Neuronal stem cell (in vitro differentiated cells): ENCODE measurements around the gene PEAK3.

Experiments
- DNase-seq: peaks from one replicate; pipeline ENCODE4 v3.0.0-alpha.2; 2013; ENCODE audit warnings: low spot score
- H2AFZ ChIP-seq: one replicate; pipeline ENCODE4 v1.6.1; 2013; ENCODE audit warnings: mild to moderate bottlenecking, low read length, inconsistent platforms
- H2AK5ac ChIP-seq: 2 replicates; pipeline ENCODE4 v1.6.1; 2013; ENCODE audit warnings: low read depth, mild to moderate bottlenecking, inconsistent platforms, low read length, moderate library complexity, mixed read lengths
- H2BK120ac ChIP-seq: 2 replicates; pipeline ENCODE4 v1.6.1; 2013; ENCODE audit warnings: low read depth, mild to moderate bottlenecking, inconsistent platforms, low read length, moderate library complexity, mixed read lengths
- H2BK12ac ChIP-seq: one replicate; pipeline ENCODE4 v1.6.1; 2013; ENCODE audit warnings: low read length, inconsistent platforms
- H2BK15ac ChIP-seq: 2 replicates; pipeline ENCODE4 v1.6.1; 2013; ENCODE audit warnings: mild to moderate bottlenecking, low read length, inconsistent platforms, mixed read lengths
- H2BK5ac ChIP-seq: one replicate; pipeline ENCODE4 v1.6.1; 2013; ENCODE audit warnings: inconsistent platforms, mild to moderate bottlenecking, low read length, moderate library complexity
- H3K14ac ChIP-seq: one replicate; pipeline ENCODE4 v1.6.1; 2013; ENCODE audit warnings: low read length, inconsistent platforms
- H3K18ac ChIP-seq: 2 replicates; pipeline ENCODE4 v1.6.1; 2013; ENCODE audit warnings: low read length, inconsistent platforms
- H3K23ac ChIP-seq: 2 replicates; pipeline ENCODE4 v1.6.1; 2013; ENCODE audit warnings: low read depth, mild to moderate bottlenecking, mixed read lengths, low read length, inconsistent platforms; ENCODE audit not compliant: poor library complexity
- H3K27ac ChIP-seq: replicated peaks from 3 replicates; pipeline ENCODE4 v1.5.1; 2013; ENCODE audit warnings: low read length, inconsistent platforms
- H3K27me3 ChIP-seq, 3 experiments: 2 replicates each; pipeline ENCODE4 v1.6.1; 2013; ENCODE audit warnings: low read length in 3 of 3, mild to moderate bottlenecking in 2 of 3, inconsistent platforms in 1 of 3, low read depth in 1 of 3, mixed read lengths in 1 of 3, moderate library complexity in 1 of 3; ENCODE audit not compliant: control insufficient read depth in 3 of 3, insufficient read depth in 3 of 3
- H3K36me3 ChIP-seq, 2 donors: replicated peaks in 1 of 2; 2 replicates each; pipeline ENCODE4 v1.6.1; 2013; ENCODE audit warnings: low read length in 2 of 2; ENCODE audit not compliant: control insufficient read depth in 2 of 2, insufficient read depth in 2 of 2
- H3K4ac ChIP-seq: 2 replicates; pipeline ENCODE4 v1.6.1; 2013; ENCODE audit warnings: inconsistent platforms, mild to moderate bottlenecking, low read length, moderate library complexity
- H3K4me1 ChIP-seq, 2 donors: 1 replicate in 1 of 2; 2 replicates in 1 of 2; pipeline ENCODE4 v1.6.1; 2013; ENCODE audit warnings: low read length in 2 of 2, low read depth in 1 of 2; ENCODE audit not compliant: control insufficient read depth in 2 of 2, insufficient read depth in 1 of 2
- H3K4me2 ChIP-seq: one replicate; pipeline ENCODE4 v1.6.1; 2013; ENCODE audit warnings: mild to moderate bottlenecking, low read length, inconsistent platforms; ENCODE audit not compliant: insufficient read depth, poor library complexity, severe bottlenecking
- H3K4me3 ChIP-seq, 2 donors: 2 replicates each; pipeline ENCODE4 v1.5.1; 2013; ENCODE audit warnings: low read length in 2 of 2, mild to moderate bottlenecking in 2 of 2, inconsistent platforms in 1 of 2, moderate library complexity in 1 of 2
- H3K79me1 ChIP-seq: one replicate; pipeline ENCODE4 v1.6.1; 2013; ENCODE audit warnings: low read depth, mild to moderate bottlenecking, inconsistent platforms, low read length, moderate library complexity
- H3K9ac ChIP-seq: one replicate; pipeline ENCODE4 v1.6.1; 2013; ENCODE audit warnings: mild to moderate bottlenecking, low read depth, low read length, inconsistent platforms; ENCODE audit not compliant: poor library complexity
- H3K9me3 ChIP-seq, 2 donors: replicated peaks in 1 of 2; 2 replicates each; pipeline versions ENCODE3 to v1.6.1; 2013; ENCODE audit warnings: low read length in 2 of 2, mild to moderate bottlenecking in 2 of 2, inconsistent platforms in 1 of 2, low read depth in 1 of 2, mixed read lengths in 1 of 2, moderate library complexity in 1 of 2; ENCODE audit not compliant: control insufficient read depth in 2 of 2, insufficient read depth in 1 of 2
- H4K8ac ChIP-seq: one replicate; pipeline ENCODE4 v1.6.1; 2013; ENCODE audit warnings: low read depth, mild to moderate bottlenecking, inconsistent platforms, low read length, moderate library complexity
- H4K91ac ChIP-seq: one replicate; pipeline ENCODE4 v1.6.1; 2013; ENCODE audit warnings: low read length, low read depth, mild to moderate bottlenecking, inconsistent platforms; ENCODE audit not compliant: poor library complexity
- WGBS, 2 donors: extraction: QIAGEN DNeasy Blood & Tissue Kit; methylation state at CpG; one replicate each; pipeline ENCODE4 v1.1.7; 2013; ENCODE audit warnings: missing lambda C conversion rate in 2 of 2, mixed read lengths in 1 of 2; ENCODE audit not compliant: insufficient read length in 2 of 2, insufficient replicate concordance in 1 of 2; ENCODE audit errors: extremely low coverage in 2 of 2; 5-methylcytosine and 5-hydroxymethylcytosine counted together

PEAK3 gene

GRCh38 chr19:2321565-2322283 lies 39.7 kb upstream of the PEAK3 start:
- H2AK5ac ChIP-seq = no peak overlapping the region
- H3K9me3 ChIP-seq = no peaks in the 10 kb centered on the region
- H3K23ac ChIP-seq = no peak overlapping the region
- H3K14ac ChIP-seq = no peak overlapping the region
- WGBS, 2 donors = no CpG with 5 or more reads among the region's 39 CpGs
- no peak overlapping the region for H4K8ac ChIP-seq
- H4K91ac ChIP-seq = no peak overlapping the region
- H2BK120ac ChIP-seq = no peak overlapping the region
- H3K18ac ChIP-seq = no peak overlapping the region
- no peak for DNase-seq
- no peak overlapping the region for H3K27ac ChIP-seq
- H2BK5ac ChIP-seq = no peak overlapping the region
- H2AFZ ChIP-seq = no peak overlapping the region
- no peaks in the 10 kb centered on the region for H3K27me3 ChIP-seq
- no peak overlapping the region for H3K4me2 ChIP-seq
- peak overlapping the region; percentile 60 for H3K9ac ChIP-seq
- H3K79me1 ChIP-seq = peaks cover 15% of the 10 kb centered on the region
- H2BK15ac ChIP-seq = no peak overlapping the region
- H3K4ac ChIP-seq = no peak overlapping the region
- H3K4me1 ChIP-seq = peaks cover 0 to 5% of the 10 kb centered on the region in 2 donors
- peaks cover 18 to 52% of the 10 kb centered on the region in 2 donors for H3K36me3 ChIP-seq
- no peak overlapping the region for H3K4me3 ChIP-seq
- no peak overlapping the region for H2BK12ac ChIP-seq

GRCh38 chr19:2320939-2321338 lies 39.0 kb upstream of the PEAK3 start:
- no CpG with 5 or more reads among the region's 12 CpGs for WGBS, 2 donors
- no peak overlapping the region for H4K91ac ChIP-seq
- no peak overlapping the region for H2AFZ ChIP-seq
- no peak overlapping the region for H3K23ac ChIP-seq
- H3K4me3 ChIP-seq = no peak overlapping the region
- H2AK5ac ChIP-seq = no peak overlapping the region
- DNase-seq = no peak
- H2BK12ac ChIP-seq = no peak overlapping the region
- peaks cover 17 to 46% of the 10 kb centered on the region in 2 donors for H3K36me3 ChIP-seq
- H4K8ac ChIP-seq = no peak overlapping the region
- no peak overlapping the region for H3K9ac ChIP-seq
- H2BK5ac ChIP-seq = no peak overlapping the region
- no peak overlapping the region for H2BK15ac ChIP-seq
- no peak overlapping the region for H3K4ac ChIP-seq
- H3K9me3 ChIP-seq = no peaks in the 10 kb centered on the region
- H3K79me1 ChIP-seq = peaks cover 15% of the 10 kb centered on the region
- peaks cover 4 to 13% of the 10 kb centered on the region in 2 donors for H3K4me1 ChIP-seq
- no peak overlapping the region for H3K18ac ChIP-seq
- no peak overlapping the region for H3K27ac ChIP-seq
- no peak overlapping the region for H2BK120ac ChIP-seq
- no peaks in the 10 kb centered on the region for H3K27me3 ChIP-seq
- H3K4me2 ChIP-seq = no peak overlapping the region
- no peak overlapping the region for H3K14ac ChIP-seq

GRCh38 chr19:2320049-2320448 lies 38.1 kb upstream of the PEAK3 start:
- Histone ChIP-seq H3K4ac (no peak overlapping the region), H3K9ac (no peak overlapping the region), H3K14ac (peak overlapping the region; percentile 94), H3K27me3 (no peaks in the 10 kb centered on the region), H2BK120ac (no peak overlapping the region), H2BK12ac (peak overlapping the region; percentile 41), H2AK5ac (peak overlapping the region; percentile 35), H2BK15ac (no peak overlapping the region), H3K4me1 (peaks cover 4 to 13% of the 10 kb centered on the region in 2 donors), H3K18ac (peak overlapping the region; percentile 64), H3K4me2 (no peak overlapping the region), H2BK5ac (no peak overlapping the region), H3K9me3 (peaks cover 0 to 4% of the 10 kb centered on the region in 2 donors), H4K8ac (no peak overlapping the region), H3K27ac (no peak overlapping the region), H2AFZ (no peak overlapping the region), H3K79me1 (peaks cover 7% of the 10 kb centered on the region), H3K36me3 (peaks cover 13 to 37% of the 10 kb centered on the region in 2 donors), H3K23ac (peak overlapping the region; percentile 90), H4K91ac (no peak overlapping the region), H3K4me3 (no peak overlapping the region)
- DNase-seq = no peak
- no CpG with 5 or more reads among the region's 12 CpGs for WGBS, 2 donors

- Histone ChIP-seq H2BK15ac (no peak overlapping the region), H3K9me3 (peaks cover 2 to 9% of the 10 kb centered on the region in 2 donors), H3K4me3 (no peak overlapping the region), H3K27ac (no peak overlapping the region), H2BK120ac (no peak overlapping the region), H3K23ac (peak overlapping the region; percentile 90), H3K4ac (no peak overlapping the region), H2BK5ac (peak overlapping the region; percentile 71), H3K27me3 (no peaks in the 10 kb centered on the region), H3K9ac (no peak overlapping the region), H4K8ac (no peak overlapping the region), H2AFZ (no peak overlapping the region), H3K14ac (peak overlapping the region; percentile 94), H4K91ac (peak overlapping the region; percentile 65), H3K4me2 (no peak overlapping the region), H3K36me3 (peaks cover 8 to 32% of the 10 kb centered on the region in 2 donors), H2AK5ac (peak overlapping the region; percentile 34), H3K18ac (peak overlapping the region; percentile 4), H2BK12ac (no peak overlapping the region), H3K4me1 (peaks cover 4 to 13% of the 10 kb centered on the region in 2 donors), H3K79me1 (peaks cover 3% of the 10 kb centered on the region)
- no peak for DNase-seq
- WGBS, 2 donors = no CpG with 5 or more reads among the region's 20 CpGs
Observed at GRCh38 chr19:2319551-2319950, 37.6 kb upstream of the PEAK3 start.
